ENCODE data around the gene KCTD13. TPM values are rescaled to one million over a fixed set of nuclear protein-coding genes. Genes with fewer than 3 reads are reported as not detected.
"Not testable (repeated sequence)": the region's sequence is repeated elsewhere in the genome, so short reads cannot be mapped to it uniquely, and the experiment has no call there.

The KCTD13 gene
- total RNA-seq, 4 donors from 2014 or later, result 12.0 to 30.7 (median 20.1) TPM

GRCh38 chr16:29962344-29962994 lies 36.4 kb upstream of the KCTD13 start:
- Histone ChIP-seq H3K36me3 (peaks cover 0 to 30% of the 10 kb centered on the region in 2 donors), H3K27ac (peak overlapping the region; percentile 89 to 94 (median 92)), H3K4me3 (peak overlapping the region; percentile 72 to 91), H3K9me3 (no peaks in the 10 kb centered on the region), H3K27me3 (no peaks in the 10 kb centered on the region), H3K4me1 (peaks cover 0 to 27% (median 4%) of the 10 kb centered on the region in 3 donors)
- WGBS, 2 donors (ENCODE audit: low coverage in 1 of 2), result 2 to 3% methylated on average over 14 to 15 of the region's 18 CpGs
- TF ChIP-seq POLR2AphosphoS5 (IDR thresholded peaks at IDR 0.05), result no peak
- no peak for TF ChIP-seq POLR2A (IDR thresholded peaks at IDR 0.05)
- no peak for TF ChIP-seq EP300 (IDR thresholded peaks at IDR 0.05)
- no peak for TF ChIP-seq CTCF (IDR thresholded peaks at IDR 0.05)
- peak; percentile 31 for ATAC-seq

GRCh38 chr16:29961479-29962343 lies 35.7 kb upstream of the KCTD13 start, which contains the start of gene TMEM219:
Gene TMEM219 (plus strand): TSS chr16:29962079. CDS start chr16:29963144, 1,065 bp downstream.
- Histone ChIP-seq H3K4me1 (peaks cover 0 to 27% (median 4%) of the 10 kb centered on the region in 3 donors), H3K36me3 (peaks cover 0 to 23% of the 10 kb centered on the region in 2 donors), H3K9me3 (no peaks in the 10 kb centered on the region), H3K27me3 (no peaks in the 10 kb centered on the region), H3K27ac (peak within 1 kb of the TSS; percentile 89 to 94 (median 92)), H3K4me3 (peak within 1 kb of the TSS; percentile 72 to 91)
- ATAC-seq, result peak; percentile 99
- 0 to 1% methylated on average over 4 to 24 of the region's 75 CpGs for WGBS, 2 donors (ENCODE audit: low coverage in 1 of 2)
- TF ChIP-seq POLR2A (IDR thresholded peaks at IDR 0.05), result peak; percentile 65 to 67
- peak in 3 of 4 experiments; percentile 59 to 87 (median 86) for TF ChIP-seq CTCF (IDR thresholded peaks at IDR 0.05)
- TF ChIP-seq POLR2AphosphoS5 (IDR thresholded peaks at IDR 0.05), result peak; percentile 60
- no peak for TF ChIP-seq EP300 (IDR thresholded peaks at IDR 0.05)

GRCh38 chr16:29961127-29961478 lies 35.1 kb upstream of the KCTD13 start:
- TF ChIP-seq EP300 (IDR thresholded peaks at IDR 0.05) (no peak), POLR2A (IDR thresholded peaks at IDR 0.05) (no peak), CTCF (IDR thresholded peaks at IDR 0.05) (no peak), POLR2AphosphoS5 (IDR thresholded peaks at IDR 0.05) (no peak)
- Histone ChIP-seq H3K27me3 (no peaks in the 10 kb centered on the region), H3K9me3 (no peaks in the 10 kb centered on the region), H3K4me1 (peaks cover 0 to 27% (median 4%) of the 10 kb centered on the region in 3 donors), H3K27ac (peak overlapping the region in 3 of 4 donors; percentile 89 to 93 (median 92)), H3K36me3 (peaks cover 0 to 23% of the 10 kb centered on the region in 2 donors), H3K4me3 (peak overlapping the region; percentile 72 to 91)
- 50 to 51% methylated on average over 6 to 7 of the region's 10 CpGs for WGBS, 2 donors (ENCODE audit: low coverage in 1 of 2)
- no peak for ATAC-seq

GRCh38 chr16:29959821-29960220 lies 33.8 kb upstream of the KCTD13 start:
- H3K27ac ChIP-seq, ATAC-seq, H3K9me3 ChIP-seq, H3K4me3 ChIP-seq, H3K27me3 ChIP-seq: not testable (repeated sequence)
- peaks cover 0 to 27% (median 4%) of the 10 kb centered on the region in 3 donors for H3K4me1 ChIP-seq
- WGBS, 2 donors (ENCODE audit: low coverage in 1 of 2), result 82% methylated on average over 4 of the region's 4 CpGs; no CpG with 5 or more reads in 1 of the 2 donors
- peaks cover 0 to 10% of the 10 kb centered on the region in 2 donors for H3K36me3 ChIP-seq

- H3K4me3 ChIP-seq, result no peak overlapping the region
- peaks cover 0 to 5% of the 10 kb centered on the region in 2 donors for H3K36me3 ChIP-seq
- no peak for ATAC-seq
- H3K4me1 ChIP-seq, result peaks cover 0 to 22% (median 4%) of the 10 kb centered on the region in 3 donors
- H3K9me3 ChIP-seq, result no peaks in the 10 kb centered on the region
- 81 to 84% methylated on average over 3 to 6 of the region's 9 CpGs for WGBS, 2 donors (ENCODE audit: low coverage in 1 of 2)
- H3K27ac ChIP-seq, result no peak overlapping the region
- TF ChIP-seq POLR2AphosphoS5 (IDR thresholded peaks at IDR 0.05), result no peak
- no peak for TF ChIP-seq CTCF (IDR thresholded peaks at IDR 0.05)
- TF ChIP-seq EP300 (IDR thresholded peaks at IDR 0.05), result no peak
- TF ChIP-seq POLR2A (IDR thresholded peaks at IDR 0.05), result no peak
- no peaks in the 10 kb centered on the region for H3K27me3 ChIP-seq
Measured at GRCh38 chr16:29959293-29959692, 33.3 kb upstream of the KCTD13 start.
